Measurements from ENCODE around the gene C9.

The C9 gene

GRCh38 chr5:39356263-39356662 lies 8.0 kb downstream of the C9 start:
- TF ChIP-seq CTCF (conservative IDR thresholded peaks at IDR 0.05; ENCODE audit: low read depth, low read length): no peak
- H2AFZ ChIP-seq (ENCODE audit: low read depth): no peak overlapping the region
- H3K4me1 ChIP-seq (ENCODE audit: low read depth, poor library complexity, severe bottlenecking): no peaks in the 10 kb centered on the region
- H3K27me3 ChIP-seq (ENCODE audit: insufficient read depth, low read depth): no peaks in the 10 kb centered on the region
- H3K27ac ChIP-seq: no peak overlapping the region
- no peak overlapping the region for H3K4me3 ChIP-seq (IDR thresholded peaks at IDR 0.05; ENCODE audit: insufficient read depth, low read depth, low read length)
- no peaks in the 10 kb centered on the region for H3K79me2 ChIP-seq (ENCODE audit: insufficient read depth, low read depth)
- no peaks in the 10 kb centered on the region for H4K20me1 ChIP-seq (ENCODE audit: insufficient read depth)
- H3K9ac ChIP-seq: no peak overlapping the region
- H3K36me3 ChIP-seq (ENCODE audit: insufficient read depth): no peaks in the 10 kb centered on the region; the same call in 1 of the 2 replicates
- no peak overlapping the region for H3K4me2 ChIP-seq

GRCh38 chr5:39355324-39355723 lies 9.0 kb downstream of the C9 start:
- no peak for TF ChIP-seq CTCF (conservative IDR thresholded peaks at IDR 0.05; ENCODE audit: low read depth, low read length)
- Histone ChIP-seq H3K4me3 (IDR thresholded peaks at IDR 0.05; ENCODE audit: insufficient read depth, low read depth, low read length) (no peak overlapping the region), H3K9ac (no peak overlapping the region), H3K27ac (no peak overlapping the region), H3K36me3 (ENCODE audit: insufficient read depth) (no peaks in the 10 kb centered on the region; the same call in 1 of the 2 replicates), H4K20me1 (ENCODE audit: insufficient read depth) (no peaks in the 10 kb centered on the region), H3K4me1 (ENCODE audit: low read depth, poor library complexity, severe bottlenecking) (no peaks in the 10 kb centered on the region), H2AFZ (ENCODE audit: low read depth) (no peak overlapping the region), H3K27me3 (ENCODE audit: insufficient read depth, low read depth) (no peaks in the 10 kb centered on the region), H3K4me2 (no peak overlapping the region), H3K79me2 (ENCODE audit: insufficient read depth, low read depth) (no peaks in the 10 kb centered on the region)

GRCh38 chr5:39353717-39354399 lies 10.4 kb downstream of the C9 start:
- Histone ChIP-seq H3K4me2 (no peak overlapping the region), H2AFZ (ENCODE audit: low read depth) (no peak overlapping the region)

GRCh38 chr5:39352951-39353350 lies 11.3 kb downstream of the C9 start:
- no peaks in the 10 kb centered on the region; the same call in 1 of the 2 replicates for H3K36me3 ChIP-seq (ENCODE audit: insufficient read depth)
- H3K9ac ChIP-seq: no peak overlapping the region
- no peak overlapping the region for H2AFZ ChIP-seq (ENCODE audit: low read depth)
- H3K4me2 ChIP-seq: no peak overlapping the region
- H3K27ac ChIP-seq: no peak overlapping the region
- no peak for TF ChIP-seq CTCF (conservative IDR thresholded peaks at IDR 0.05; ENCODE audit: low read depth, low read length)
- no peak overlapping the region for H3K4me3 ChIP-seq (IDR thresholded peaks at IDR 0.05; ENCODE audit: insufficient read depth, low read depth, low read length)
- no peaks in the 10 kb centered on the region for H4K20me1 ChIP-seq (ENCODE audit: insufficient read depth)
- no peaks in the 10 kb centered on the region for H3K4me1 ChIP-seq (ENCODE audit: low read depth, poor library complexity, severe bottlenecking)
- H3K27me3 ChIP-seq (ENCODE audit: insufficient read depth, low read depth): no peaks in the 10 kb centered on the region
- no peaks in the 10 kb centered on the region for H3K79me2 ChIP-seq (ENCODE audit: insufficient read depth, low read depth)

More at GRCh38 chr5:39353717-39354399, 10.4 kb downstream of the C9 start:
- Histone ChIP-seq H3K9ac (no peak overlapping the region), H4K20me1 (ENCODE audit: insufficient read depth) (no peaks in the 10 kb centered on the region), H3K36me3 (ENCODE audit: insufficient read depth) (no peaks in the 10 kb centered on the region; the same call in 1 of the 2 replicates), H3K27me3 (ENCODE audit: insufficient read depth, low read depth) (no peaks in the 10 kb centered on the region), H3K4me1 (ENCODE audit: low read depth, poor library complexity, severe bottlenecking) (no peaks in the 10 kb centered on the region), H3K79me2 (ENCODE audit: insufficient read depth, low read depth) (no peaks in the 10 kb centered on the region), H3K4me3 (IDR thresholded peaks at IDR 0.05; ENCODE audit: insufficient read depth, low read depth, low read length) (no peak overlapping the region), H3K27ac (no peak overlapping the region)
- TF ChIP-seq CTCF (conservative IDR thresholded peaks at IDR 0.05; ENCODE audit: low read depth, low read length): no peak
